Nephron progenitor cell (in vitro differentiated cells): Measurements from ENCODE around the gene SKIC8.

Experiments
- DNase-seq: peaks from one replicate; pipeline ENCODE4 v3.0.0; 2021
- H3K27ac Mint-ChIP-seq: 2 replicates; pipeline ENCODE4 v1.8.0; 2021; ENCODE audit warnings: mild to moderate bottlenecking, moderate library complexity, mixed read lengths
- H3K27me3 Mint-ChIP-seq: 2 replicates; pipeline ENCODE4 v1.8.0; 2021; ENCODE audit warnings: mild to moderate bottlenecking, low read depth, mixed read lengths; ENCODE audit not compliant: poor library complexity
- H3K36me3 Mint-ChIP-seq: 2 replicates; pipeline ENCODE4 v1.8.0; 2021; ENCODE audit warnings: low read depth, mixed read lengths
- H3K4me1 Mint-ChIP-seq: 2 replicates; pipeline ENCODE4 v1.8.0; 2021; ENCODE audit warnings: mixed read lengths
- H3K4me3 Mint-ChIP-seq: 2 replicates; pipeline ENCODE4 v1.8.0; 2021; ENCODE audit warnings: mild to moderate bottlenecking, moderate library complexity, mixed read lengths
- H3K9me3 Mint-ChIP-seq: 2 replicates; pipeline ENCODE4 v1.8.0; 2021; ENCODE audit warnings: mild to moderate bottlenecking, moderate library complexity, mixed read lengths
- TF ChIP-seq, protein P1 (sequence below): fragments of 200-600 bp; sonication (generic); IDR thresholded peaks from 2 replicates; pipeline ENCODE4 v1.5.0; 2021; ENCODE audit warnings: antibody characterized with exemption

The SKIC8 gene

DNA sequence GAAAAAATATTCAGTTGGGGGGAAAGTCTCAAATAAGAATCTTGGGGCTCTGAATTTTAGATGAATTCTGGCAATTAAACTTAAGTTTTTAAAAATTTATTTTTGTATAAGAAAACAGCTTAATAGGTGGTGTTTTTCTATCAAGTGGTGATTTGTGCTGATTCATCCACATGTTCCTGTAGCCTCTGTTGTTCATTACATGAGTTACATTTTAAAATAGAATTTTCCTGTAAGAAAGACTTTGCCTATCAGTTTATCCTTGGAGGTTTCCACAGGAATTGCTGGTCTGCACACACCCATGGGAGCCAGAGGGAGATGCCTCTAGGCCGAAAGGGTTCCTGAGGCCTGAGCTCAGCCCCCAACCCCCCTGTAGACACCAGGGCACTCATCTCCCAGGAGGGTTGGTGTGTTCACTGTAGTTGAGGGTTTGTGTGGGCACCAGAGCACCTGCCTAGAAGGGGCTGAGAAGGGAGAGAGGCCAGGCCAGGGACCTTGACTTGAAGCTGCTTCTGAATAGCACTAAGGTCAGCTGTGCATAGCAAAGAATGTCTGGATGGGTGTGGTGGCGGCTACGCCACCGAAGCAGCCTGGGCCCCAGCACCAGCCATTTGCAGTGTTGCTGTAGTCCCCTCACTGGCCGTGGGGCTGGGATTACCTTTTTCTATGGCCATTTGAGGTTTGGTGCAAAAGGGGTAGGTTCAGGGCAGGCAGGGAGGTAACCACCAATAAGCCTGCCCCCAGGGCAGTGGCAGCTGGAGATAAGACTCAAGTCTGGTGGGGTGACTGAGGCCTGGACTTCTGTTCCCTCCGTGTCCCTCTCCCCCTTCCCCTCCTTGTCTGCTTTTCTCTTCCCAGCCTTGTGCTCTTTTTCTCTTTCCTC lies 23.1 kb downstream of the SKIC8 start:
- Mint-ChIP-seq H3K27me3 (peaks cover 6% of the 10 kb centered on the region), H3K27ac (no peak overlapping the region), H3K4me3 (no peak overlapping the region), H3K9me3 (no peaks in the 10 kb centered on the region), H3K36me3 (peaks cover 5% of the 10 kb centered on the region), H3K4me1 (no peaks in the 10 kb centered on the region)
- no peak for DNase-seq
- TF ChIP-seq, protein P1, sequence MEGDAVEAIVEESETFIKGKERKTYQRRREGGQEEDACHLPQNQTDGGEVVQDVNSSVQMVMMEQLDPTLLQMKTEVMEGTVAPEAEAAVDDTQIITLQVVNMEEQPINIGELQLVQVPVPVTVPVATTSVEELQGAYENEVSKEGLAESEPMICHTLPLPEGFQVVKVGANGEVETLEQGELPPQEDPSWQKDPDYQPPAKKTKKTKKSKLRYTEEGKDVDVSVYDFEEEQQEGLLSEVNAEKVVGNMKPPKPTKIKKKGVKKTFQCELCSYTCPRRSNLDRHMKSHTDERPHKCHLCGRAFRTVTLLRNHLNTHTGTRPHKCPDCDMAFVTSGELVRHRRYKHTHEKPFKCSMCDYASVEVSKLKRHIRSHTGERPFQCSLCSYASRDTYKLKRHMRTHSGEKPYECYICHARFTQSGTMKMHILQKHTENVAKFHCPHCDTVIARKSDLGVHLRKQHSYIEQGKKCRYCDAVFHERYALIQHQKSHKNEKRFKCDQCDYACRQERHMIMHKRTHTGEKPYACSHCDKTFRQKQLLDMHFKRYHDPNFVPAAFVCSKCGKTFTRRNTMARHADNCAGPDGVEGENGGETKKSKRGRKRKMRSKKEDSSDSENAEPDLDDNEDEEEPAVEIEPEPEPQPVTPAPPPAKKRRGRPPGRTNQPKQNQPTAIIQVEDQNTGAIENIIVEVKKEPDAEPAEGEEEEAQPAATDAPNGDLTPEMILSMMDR: no peak

DNA sequence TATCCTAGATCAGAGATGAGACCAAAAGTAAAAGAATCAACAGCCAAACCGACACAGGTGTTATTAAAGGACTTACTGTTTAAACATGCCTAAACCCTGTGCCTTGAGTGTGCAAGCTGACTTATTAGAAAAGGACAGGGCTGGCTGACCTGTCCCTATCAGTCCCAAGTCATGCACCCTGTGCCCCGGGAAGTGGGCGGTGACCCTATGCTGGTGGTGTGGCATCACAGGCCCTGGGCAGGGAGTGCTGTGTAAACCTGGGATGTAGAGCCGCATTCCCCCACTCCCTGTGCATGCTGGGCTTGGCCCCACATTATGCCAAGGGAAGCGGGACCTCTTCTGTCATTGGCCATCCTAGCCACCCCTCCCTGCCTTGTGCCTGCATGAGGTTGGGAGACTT lies 24.4 kb downstream of the SKIC8 start:
- Mint-ChIP-seq H3K36me3 (peaks cover 3% of the 10 kb centered on the region), H3K27ac (no peak overlapping the region), H3K4me3 (no peak overlapping the region), H3K9me3 (no peaks in the 10 kb centered on the region), H3K4me1 (no peaks in the 10 kb centered on the region), H3K27me3 (peaks cover 13% of the 10 kb centered on the region)
- DNase-seq: no peak
- TF ChIP-seq, protein P1: no peak

DNA sequence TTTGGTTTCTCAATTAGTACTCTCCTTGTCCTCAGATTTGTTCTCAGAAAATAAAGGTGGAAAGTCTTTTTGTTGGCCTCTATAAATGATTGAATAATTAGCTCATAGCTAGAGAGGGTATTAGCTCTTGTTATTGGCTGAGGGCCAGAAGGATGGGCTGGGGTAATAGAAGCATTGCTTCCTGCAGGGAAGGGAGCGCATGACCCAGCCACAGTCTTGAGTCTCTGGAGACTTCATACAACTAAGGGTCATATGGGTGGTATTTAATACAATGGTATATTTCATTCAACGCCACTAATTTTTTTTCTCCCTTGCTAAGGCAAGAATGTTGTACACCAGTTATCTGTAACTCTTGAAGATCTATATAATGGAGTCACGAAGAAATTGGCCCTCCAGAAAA lies 26.6 kb downstream of the SKIC8 start:
- Mint-ChIP-seq H3K27me3 (peaks cover 26% of the 10 kb centered on the region), H3K36me3 (no peaks in the 10 kb centered on the region), H3K4me3 (no peak overlapping the region), H3K4me1 (no peaks in the 10 kb centered on the region), H3K9me3 (no peaks in the 10 kb centered on the region), H3K27ac (no peak overlapping the region)
- DNase-seq: no peak
- TF ChIP-seq, protein P1: no peak

DNA sequence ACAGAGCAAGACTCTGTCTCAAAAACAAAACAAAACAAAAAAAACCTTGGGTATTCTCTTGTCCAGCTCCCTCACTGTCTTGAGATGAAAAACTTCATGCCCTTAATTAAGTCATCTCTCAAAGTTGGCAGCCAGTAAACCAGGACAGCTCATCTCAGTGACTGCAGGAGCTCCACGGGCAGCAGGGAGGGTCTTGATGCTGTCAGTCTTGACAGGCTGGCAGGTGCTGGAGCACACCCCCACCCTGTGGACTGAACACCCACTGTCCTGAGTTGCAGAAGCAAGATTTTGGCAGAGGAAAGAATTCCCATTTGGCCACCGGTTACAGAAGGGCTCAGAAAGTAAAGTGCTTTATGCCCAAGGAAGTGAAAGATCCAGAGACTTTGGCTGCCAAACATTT lies 27.1 kb downstream of the SKIC8 start:
- no peak for DNase-seq
- peaks cover 30% of the 10 kb centered on the region for H3K27me3 Mint-ChIP-seq
- no peak overlapping the region for H3K4me3 Mint-ChIP-seq

DNA sequence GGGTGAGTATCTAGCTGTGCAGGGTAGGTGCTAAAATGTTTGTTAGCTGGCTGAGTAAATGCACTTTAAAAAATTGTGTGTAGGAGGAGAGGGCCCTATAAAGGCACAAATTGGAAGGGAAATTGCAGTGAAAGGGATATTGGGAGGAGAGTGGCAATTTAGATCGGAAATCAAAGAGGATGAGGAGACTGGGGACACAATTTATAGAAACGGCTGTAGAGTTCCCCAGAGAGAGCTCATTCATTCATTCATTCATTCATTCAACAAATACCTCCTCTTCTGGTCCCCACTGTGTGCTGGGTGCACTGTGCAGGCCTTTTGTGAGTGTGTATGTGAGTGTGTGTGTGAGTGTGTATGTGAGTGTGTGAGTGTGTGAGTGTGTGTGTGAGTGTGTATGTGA lies 32.6 kb downstream of the SKIC8 start:
- Mint-ChIP-seq H3K27me3 (peaks cover 37% of the 10 kb centered on the region), H3K9me3 (no peaks in the 10 kb centered on the region), H3K36me3 (no peaks in the 10 kb centered on the region), H3K4me1 (no peaks in the 10 kb centered on the region), H3K27ac (no peak overlapping the region), H3K4me3 (no peak overlapping the region)
- DNase-seq: no peak
- TF ChIP-seq, protein P1: no peak

More for the DNA sequence above, 27.1 kb downstream of the SKIC8 start:
- Mint-ChIP-seq H3K4me1 (no peaks in the 10 kb centered on the region), H3K9me3 (no peaks in the 10 kb centered on the region), H3K27ac (no peak overlapping the region), H3K36me3 (no peaks in the 10 kb centered on the region)
- TF ChIP-seq, protein P1: no peak

DNA sequence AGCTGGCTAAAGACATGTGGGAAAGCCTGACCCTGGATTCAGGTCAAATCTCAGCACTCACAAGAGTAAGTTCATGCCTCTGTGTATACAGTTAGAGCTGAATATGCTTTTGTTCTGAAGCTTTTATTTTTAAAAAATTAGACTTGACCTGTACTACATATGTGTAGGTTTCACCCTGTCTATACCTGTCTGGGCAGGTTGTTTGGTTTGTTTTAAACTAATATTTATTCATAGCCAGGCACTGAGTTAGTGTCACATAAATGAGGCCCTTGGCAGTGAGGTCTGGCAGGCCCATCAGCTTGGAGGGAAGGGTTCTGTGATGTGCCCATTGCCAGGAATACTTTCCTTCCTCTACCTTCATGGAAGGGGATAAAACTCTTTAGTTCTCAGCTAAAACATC lies 33.2 kb downstream of the SKIC8 start:
- H3K4me3 Mint-ChIP-seq: no peak overlapping the region
- H3K27me3 Mint-ChIP-seq: peaks cover 37% of the 10 kb centered on the region
- no peaks in the 10 kb centered on the region for H3K4me1 Mint-ChIP-seq
- no peak overlapping the region for H3K27ac Mint-ChIP-seq
- H3K9me3 Mint-ChIP-seq: no peaks in the 10 kb centered on the region
- H3K36me3 Mint-ChIP-seq: no peaks in the 10 kb centered on the region
- no peak for DNase-seq
- TF ChIP-seq, protein P1: no peak
